ENCODE measurements around the gene ZNF761. TPM values are rescaled to one million over a fixed set of nuclear protein-coding genes. Genes with fewer than 3 reads are reported as not detected.
"Not testable (repeated sequence)": the region's sequence is repeated elsewhere in the genome, so short reads cannot be mapped to it uniquely, and the experiment has no call there.

Gene ZNF761
- total RNA-seq, 1 donor from 2014 or later, result 13.8 TPM

DNA sequence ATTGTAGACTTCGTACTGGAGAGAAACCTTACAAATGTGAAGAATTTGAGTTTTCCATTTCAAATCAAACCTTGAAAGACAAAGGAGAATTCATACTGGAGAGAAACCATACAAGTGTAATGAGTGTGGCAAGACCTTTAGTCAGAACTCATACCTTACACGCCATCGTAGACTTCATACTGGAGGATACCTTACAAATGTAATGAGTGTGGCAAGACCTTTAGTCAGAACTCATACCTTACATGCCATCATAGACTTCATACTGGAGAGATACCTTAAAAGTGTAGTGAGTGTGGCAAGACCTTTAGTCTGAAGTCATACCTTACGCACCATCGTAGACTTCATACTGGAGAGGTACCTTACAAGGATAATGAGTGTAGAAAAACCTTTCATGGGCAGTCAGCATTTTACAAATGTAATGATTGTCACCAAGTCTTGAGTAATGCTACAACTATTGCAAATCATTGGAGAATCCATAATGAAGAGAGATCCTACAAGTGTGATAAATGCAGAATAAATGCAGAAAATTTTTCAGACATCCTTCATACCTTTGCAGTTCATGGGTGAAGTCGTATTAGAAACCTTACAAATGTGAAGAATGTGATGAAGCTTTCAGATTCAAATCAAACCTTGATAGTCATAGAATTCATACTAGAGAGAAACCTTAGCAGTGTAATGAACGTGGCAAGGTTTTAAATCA is 22.1 kb upstream of the ZNF761 start:
- no peak overlapping the region for H3K4me3 Mint-ChIP-seq
- no peak for ATAC-seq (ENCODE audit: low read depth)
- H3K9me3 Mint-ChIP-seq, result peaks cover 48% of the 10 kb centered on the region
- TF ChIP-seq, protein P1, sequence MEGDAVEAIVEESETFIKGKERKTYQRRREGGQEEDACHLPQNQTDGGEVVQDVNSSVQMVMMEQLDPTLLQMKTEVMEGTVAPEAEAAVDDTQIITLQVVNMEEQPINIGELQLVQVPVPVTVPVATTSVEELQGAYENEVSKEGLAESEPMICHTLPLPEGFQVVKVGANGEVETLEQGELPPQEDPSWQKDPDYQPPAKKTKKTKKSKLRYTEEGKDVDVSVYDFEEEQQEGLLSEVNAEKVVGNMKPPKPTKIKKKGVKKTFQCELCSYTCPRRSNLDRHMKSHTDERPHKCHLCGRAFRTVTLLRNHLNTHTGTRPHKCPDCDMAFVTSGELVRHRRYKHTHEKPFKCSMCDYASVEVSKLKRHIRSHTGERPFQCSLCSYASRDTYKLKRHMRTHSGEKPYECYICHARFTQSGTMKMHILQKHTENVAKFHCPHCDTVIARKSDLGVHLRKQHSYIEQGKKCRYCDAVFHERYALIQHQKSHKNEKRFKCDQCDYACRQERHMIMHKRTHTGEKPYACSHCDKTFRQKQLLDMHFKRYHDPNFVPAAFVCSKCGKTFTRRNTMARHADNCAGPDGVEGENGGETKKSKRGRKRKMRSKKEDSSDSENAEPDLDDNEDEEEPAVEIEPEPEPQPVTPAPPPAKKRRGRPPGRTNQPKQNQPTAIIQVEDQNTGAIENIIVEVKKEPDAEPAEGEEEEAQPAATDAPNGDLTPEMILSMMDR (IDR thresholded peaks at IDR 0.05), result no peak
- H3K4me1 Mint-ChIP-seq, result no peaks in the 10 kb centered on the region
- H3K36me3 Mint-ChIP-seq (ENCODE audit: low read depth), result peaks cover 83% of the 10 kb centered on the region
- ChIA-PET POLR2A (no interaction called here), CTCF (no interaction called here)
- H3K27ac Mint-ChIP-seq, result no peak overlapping the region
- no peaks in the 10 kb centered on the region for H3K27me3 Mint-ChIP-seq
- intact Hi-C loops (cut with micrococcal nuclease), result no loop called here
- no peak for DNase-seq

DNA sequence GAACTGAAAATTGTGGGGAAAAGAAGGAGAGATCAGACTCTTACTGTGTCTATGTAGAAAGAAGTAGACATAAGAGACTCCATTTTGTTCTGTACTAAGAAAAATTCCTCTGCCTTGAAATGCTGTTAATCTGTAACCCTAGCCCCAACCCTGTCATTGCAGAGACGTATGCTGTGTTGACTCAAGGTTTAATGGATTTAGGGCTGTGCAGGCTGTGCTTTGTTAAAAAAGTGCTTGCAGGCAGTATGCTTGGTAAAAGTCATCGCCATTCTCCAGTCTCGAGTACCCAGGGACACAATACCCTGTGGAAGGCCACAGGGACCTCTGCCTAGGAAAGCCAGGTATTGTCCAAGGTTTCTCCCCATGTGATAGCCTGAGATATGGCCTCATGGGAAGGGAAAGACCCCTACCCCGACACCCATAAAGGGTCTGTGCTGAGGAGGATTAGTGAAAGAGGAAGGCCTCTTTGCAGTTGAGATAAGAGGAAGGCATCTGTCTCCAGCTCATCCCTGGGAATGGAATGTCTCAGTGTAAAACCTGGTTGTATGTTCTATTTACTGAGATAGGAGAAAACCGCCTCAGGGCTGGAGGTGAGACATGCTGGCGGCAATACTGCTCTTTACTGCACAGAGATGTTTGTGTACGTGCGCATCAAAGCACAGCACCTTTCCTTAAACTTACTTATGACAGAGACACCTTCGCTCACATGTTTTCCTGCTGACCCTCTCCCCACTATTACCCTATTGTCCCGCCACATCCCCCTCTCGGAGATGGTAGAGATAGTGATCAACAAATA is 11.1 kb upstream of the ZNF761 start:
- H3K27ac Mint-ChIP-seq; H3K4me3 Mint-ChIP-seq; POLR2A ChIA-PET; ATAC-seq (ENCODE audit: low read depth); H3K27me3 Mint-ChIP-seq; H3K9me3 Mint-ChIP-seq; DNase-seq; H3K4me1 Mint-ChIP-seq; CTCF ChIA-PET; H3K36me3 Mint-ChIP-seq (ENCODE audit: low read depth): not testable (repeated sequence)
- intact Hi-C loops (cut with micrococcal nuclease), result loop anchor here (10.0 kb wide), 1 partner anchor 604 kb away; no protein-coding TSS in a partner anchor

- Mint-ChIP-seq H3K9me3 (peaks cover 3% of the 10 kb centered on the region), H3K27me3 (no peaks in the 10 kb centered on the region), H3K4me3 (no peak overlapping the region), H3K27ac (no peak overlapping the region), H3K4me1 (peaks cover 3% of the 10 kb centered on the region), H3K36me3 (ENCODE audit: low read depth) (peaks cover 3% of the 10 kb centered on the region)
- POLR2A ChIA-PET, result no interaction called here
- CTCF ChIA-PET, result no interaction called here
- DNase-seq (no peak), ATAC-seq (ENCODE audit: low read depth) (no peak)
- TF ChIP-seq, protein P1 (IDR thresholded peaks at IDR 0.05), result no peak
- intact Hi-C loops (cut with micrococcal nuclease), result loop anchor here (10.0 kb wide), 1 partner anchor 602 kb away; no protein-coding TSS in a partner anchor
Measured at GRCh38 chr19:53422551-53422950, 9.2 kb upstream of the ZNF761 start.

DNA sequence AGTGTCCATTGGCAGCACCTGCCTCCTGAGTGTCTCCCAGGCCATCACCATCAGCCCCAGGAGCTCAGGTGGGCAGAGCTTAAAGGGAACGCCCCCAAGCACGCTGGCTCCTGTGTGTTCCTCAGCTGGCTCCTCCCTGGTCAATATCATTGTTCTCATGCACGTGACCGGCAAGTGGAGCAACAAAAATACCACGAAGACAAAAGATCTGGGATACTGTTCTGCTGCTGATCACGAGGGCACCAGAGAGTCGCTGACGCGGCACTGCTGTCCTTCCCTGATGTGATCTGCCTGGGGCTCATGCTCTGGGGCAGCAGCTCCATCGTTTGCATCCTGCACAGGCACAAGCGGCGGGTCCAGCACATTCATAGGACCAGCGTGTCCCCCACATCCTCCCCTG is 8.7 kb upstream of the ZNF761 start:
- CTCF ChIA-PET; H3K4me3 Mint-ChIP-seq; H3K36me3 Mint-ChIP-seq (ENCODE audit: low read depth); H3K27ac Mint-ChIP-seq; H3K27me3 Mint-ChIP-seq; DNase-seq; ATAC-seq (ENCODE audit: low read depth); POLR2A ChIA-PET; H3K4me1 Mint-ChIP-seq; H3K9me3 Mint-ChIP-seq: not testable (repeated sequence)
- intact Hi-C loops (cut with micrococcal nuclease), result loop anchor here (10.0 kb wide), 1 partner anchor 602 kb away; no protein-coding TSS in a partner anchor

GRCh38 chr19:53423680-53424079 is 8.1 kb upstream of the ZNF761 start:
- intact Hi-C loops (cut with micrococcal nuclease), result loop anchor here (10.0 kb wide), 1 partner anchor 601 kb away; no protein-coding TSS in a partner anchor
- DNase-seq; ATAC-seq (ENCODE audit: low read depth); H3K27me3 Mint-ChIP-seq; H3K36me3 Mint-ChIP-seq (ENCODE audit: low read depth); H3K27ac Mint-ChIP-seq; H3K9me3 Mint-ChIP-seq; H3K4me1 Mint-ChIP-seq; H3K4me3 Mint-ChIP-seq; POLR2A ChIA-PET; CTCF ChIA-PET: not testable (repeated sequence)

- Mint-ChIP-seq H3K27me3 (no peaks in the 10 kb centered on the region), H3K9me3 (no peaks in the 10 kb centered on the region), H3K27ac (no peak overlapping the region), H3K4me1 (peaks cover 3% of the 10 kb centered on the region), H3K4me3 (no peak overlapping the region), H3K36me3 (ENCODE audit: low read depth) (no peaks in the 10 kb centered on the region)
- ATAC-seq (ENCODE audit: low read depth) (peak; percentile 90), DNase-seq (peak; percentile 31)
- intact Hi-C loops (cut with micrococcal nuclease), result loop anchor here (1.0 to 10.0 kb wide), 2 partner anchors 87 to 600 kb away; no protein-coding TSS in a partner anchor
- ChIA-PET CTCF (interaction anchor here (0.6 to 2.0 kb wide), 11 partner anchors 11 to 1543 kb away, joined by 3 to 11 read pairs (median 4); no protein-coding TSS in a partner anchor), POLR2A (no interaction called here)
- TF ChIP-seq, protein P1 (IDR thresholded peaks at IDR 0.05), result no peak
Measured at GRCh38 chr19:53424968-53425597, 6.7 kb upstream of the ZNF761 start.

All from activated B cell treated with CpG ODN at 0.5 μM for 24 hours (primary cell).